ENCODE measurements around the gene FUT9. TPM values are rescaled to one million over a fixed set of nuclear protein-coding genes. Genes with fewer than 3 reads are reported as not detected.

The FUT9 gene
- total RNA-seq, 1 experiment from 2014 or later = not detected

- POLR2A ChIA-PET = no interaction called here
- no peak for TF ChIP-seq CTCF (IDR thresholded peaks at IDR 0.05; ENCODE audit: unreplicated experiment)
- no TSS peak for BruUV-seq (replicated peaks)
- Mint-ChIP-seq H3K4me1 (ENCODE audit: insufficient read depth, unreplicated experiment) (no peaks in the 10 kb centered on the region), H3K36me3 (ENCODE audit: insufficient read depth, unreplicated experiment) (no peaks in the 10 kb centered on the region), H3K27me3 (ENCODE audit: insufficient read depth, unreplicated experiment) (peaks cover 24% of the 10 kb centered on the region), H3K4me3 (ENCODE audit: unreplicated experiment) (no peak overlapping the region), H3K27ac (ENCODE audit: low read depth, unreplicated experiment) (no peak overlapping the region), H3K9me3 (ENCODE audit: unreplicated experiment) (peaks cover 15% of the 10 kb centered on the region)
- intact Hi-C loops (cut with micrococcal nuclease) = no loop called here
- no peak for DNase-seq (ENCODE audit: unreplicated experiment)
- CTCF ChIA-PET = no interaction called here
Measured at GRCh38 chr6:96164802-96165201, 149.0 kb downstream of the FUT9 start.

GRCh38 chr6:96171112-96171511 lies 155.3 kb downstream of the FUT9 start:
- BruUV-seq (replicated peaks) = no TSS peak
- no peak for TF ChIP-seq CTCF (IDR thresholded peaks at IDR 0.05; ENCODE audit: unreplicated experiment)
- CTCF ChIA-PET = interaction anchor here (0.6 kb wide), 1 partner anchor 593 kb away, joined by 3 read pairs; no protein-coding TSS in a partner anchor
- no peak overlapping the region for H3K27ac Mint-ChIP-seq (ENCODE audit: low read depth, unreplicated experiment)
- POLR2A ChIA-PET = no interaction called here
- H3K36me3 Mint-ChIP-seq (ENCODE audit: insufficient read depth, unreplicated experiment) = no peaks in the 10 kb centered on the region
- no peaks in the 10 kb centered on the region for H3K4me1 Mint-ChIP-seq (ENCODE audit: insufficient read depth, unreplicated experiment)
- no peak for DNase-seq (ENCODE audit: unreplicated experiment)
- H3K27me3 Mint-ChIP-seq (ENCODE audit: insufficient read depth, unreplicated experiment) = peaks cover 46% of the 10 kb centered on the region
- intact Hi-C loops (cut with micrococcal nuclease) = no loop called here
- peaks cover 15% of the 10 kb centered on the region for H3K9me3 Mint-ChIP-seq (ENCODE audit: unreplicated experiment)
- H3K4me3 Mint-ChIP-seq (ENCODE audit: unreplicated experiment) = no peak overlapping the region

- no peaks in the 10 kb centered on the region for H3K4me1 Mint-ChIP-seq (ENCODE audit: insufficient read depth, unreplicated experiment)
- BruUV-seq (replicated peaks) = no TSS peak
- ChIA-PET CTCF (interaction anchor here (0.6 to 0.7 kb wide), 2 partner anchors 17 to 29 kb away, joined by 3 read pairs; no protein-coding TSS in a partner anchor), POLR2A (no interaction called here)
- peaks cover 9% of the 10 kb centered on the region for H3K27me3 Mint-ChIP-seq (ENCODE audit: insufficient read depth, unreplicated experiment)
- no peak for TF ChIP-seq CTCF (IDR thresholded peaks at IDR 0.05; ENCODE audit: unreplicated experiment)
- H3K36me3 Mint-ChIP-seq (ENCODE audit: insufficient read depth, unreplicated experiment) = no peaks in the 10 kb centered on the region
- no peak overlapping the region for H3K4me3 Mint-ChIP-seq (ENCODE audit: unreplicated experiment)
- no peak for DNase-seq (ENCODE audit: unreplicated experiment)
- intact Hi-C loops (cut with micrococcal nuclease) = no loop called here
- H3K27ac Mint-ChIP-seq (ENCODE audit: low read depth, unreplicated experiment) = no peak overlapping the region
- peaks cover 8% of the 10 kb centered on the region for H3K9me3 Mint-ChIP-seq (ENCODE audit: unreplicated experiment)
Measured at GRCh38 chr6:96184798-96185197, 169.0 kb downstream of the FUT9 start.

GRCh38 chr6:96186094-96186493 lies 170.3 kb downstream of the FUT9 start:
- DNase-seq (ENCODE audit: unreplicated experiment) = no peak
- Mint-ChIP-seq H3K36me3 (ENCODE audit: insufficient read depth, unreplicated experiment) (no peaks in the 10 kb centered on the region), H3K4me1 (ENCODE audit: insufficient read depth, unreplicated experiment) (no peaks in the 10 kb centered on the region), H3K27me3 (ENCODE audit: insufficient read depth, unreplicated experiment) (peaks cover 9% of the 10 kb centered on the region), H3K4me3 (ENCODE audit: unreplicated experiment) (no peak overlapping the region), H3K9me3 (ENCODE audit: unreplicated experiment) (peaks cover 8% of the 10 kb centered on the region), H3K27ac (ENCODE audit: low read depth, unreplicated experiment) (no peak overlapping the region)
- intact Hi-C loops (cut with micrococcal nuclease) = no loop called here
- no TSS peak for BruUV-seq (replicated peaks)
- no peak for TF ChIP-seq CTCF (IDR thresholded peaks at IDR 0.05; ENCODE audit: unreplicated experiment)
- ChIA-PET CTCF (no interaction called here), POLR2A (no interaction called here)
